DMS 273 (cell line): Measurements from ENCODE around the gene FAM20C.
A peak's percentile ranks its signal among the peaks of the same experiment; 100 is the strongest.

Experiments used
- DNase-seq: peaks from one replicate; lab custom pipeline; 2025; ENCODE audit not compliant: unreplicated experiment; lab: John Stamatoyannopoulos, UW

The FAM20C gene

DNA sequence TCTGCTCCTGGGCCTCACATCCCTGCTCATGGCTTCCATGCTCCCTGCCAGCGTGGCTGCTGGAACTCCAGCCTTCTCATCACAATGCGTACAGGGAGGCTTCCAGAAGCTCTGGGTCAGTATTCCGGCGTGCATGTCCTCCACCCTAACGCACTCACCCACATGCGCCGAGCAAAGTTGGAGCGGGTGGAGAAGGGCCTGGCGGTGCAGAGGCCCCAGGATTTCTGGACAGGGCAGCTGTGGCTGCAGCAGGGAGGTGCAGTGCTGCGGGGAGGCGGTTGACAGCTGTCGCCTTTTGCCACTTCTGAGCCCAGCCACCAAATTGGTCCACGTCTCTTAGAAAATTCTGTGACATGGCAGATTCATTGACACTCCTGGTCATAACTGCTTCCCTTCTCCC lies 33.6 kb upstream of the FAM20C start:
- DNase-seq, result no peak

DNA sequence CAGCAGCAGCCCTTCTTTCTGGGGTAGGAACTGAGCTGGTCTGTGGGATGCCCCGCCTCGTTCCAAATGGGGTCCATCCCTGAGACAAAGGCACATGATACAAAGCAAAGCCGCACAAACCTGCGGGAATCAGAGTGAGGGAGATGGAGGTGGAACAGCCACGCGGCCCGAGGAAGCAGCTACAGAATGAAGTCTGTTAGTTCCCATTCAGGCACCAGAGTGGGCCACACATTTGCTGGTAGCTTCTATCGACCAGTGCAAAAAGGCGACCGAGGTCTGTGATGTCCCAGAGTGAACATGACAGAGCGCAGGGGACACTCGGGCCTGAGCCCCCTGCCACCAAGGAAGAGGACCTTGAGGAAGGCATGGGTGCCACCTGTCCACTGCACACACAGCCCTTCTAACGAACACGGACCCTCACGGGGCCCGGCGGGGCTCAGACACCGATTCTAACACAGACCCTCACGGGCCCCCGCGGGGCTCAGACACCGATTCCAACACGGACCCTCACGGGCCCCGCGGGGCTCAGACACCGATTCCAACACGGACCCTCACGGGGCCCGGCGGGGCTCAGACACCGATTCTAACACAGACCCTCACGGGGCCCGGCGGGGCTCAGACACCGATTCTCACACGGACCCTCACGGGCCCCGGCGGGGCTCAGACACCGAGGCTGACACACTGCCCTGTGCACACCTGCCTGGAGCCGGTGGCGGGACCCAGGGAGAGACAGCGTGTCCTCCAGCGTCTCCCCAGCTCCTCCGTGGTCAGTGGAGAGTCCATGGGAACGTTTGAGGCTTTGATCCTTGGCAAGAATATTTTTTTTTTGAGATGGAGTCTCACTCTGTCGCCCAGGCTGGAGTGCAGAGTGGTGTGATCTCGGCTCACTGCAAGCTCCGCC lies 32.8 kb upstream of the FAM20C start:
- peak; percentile 55 for DNase-seq

DNA sequence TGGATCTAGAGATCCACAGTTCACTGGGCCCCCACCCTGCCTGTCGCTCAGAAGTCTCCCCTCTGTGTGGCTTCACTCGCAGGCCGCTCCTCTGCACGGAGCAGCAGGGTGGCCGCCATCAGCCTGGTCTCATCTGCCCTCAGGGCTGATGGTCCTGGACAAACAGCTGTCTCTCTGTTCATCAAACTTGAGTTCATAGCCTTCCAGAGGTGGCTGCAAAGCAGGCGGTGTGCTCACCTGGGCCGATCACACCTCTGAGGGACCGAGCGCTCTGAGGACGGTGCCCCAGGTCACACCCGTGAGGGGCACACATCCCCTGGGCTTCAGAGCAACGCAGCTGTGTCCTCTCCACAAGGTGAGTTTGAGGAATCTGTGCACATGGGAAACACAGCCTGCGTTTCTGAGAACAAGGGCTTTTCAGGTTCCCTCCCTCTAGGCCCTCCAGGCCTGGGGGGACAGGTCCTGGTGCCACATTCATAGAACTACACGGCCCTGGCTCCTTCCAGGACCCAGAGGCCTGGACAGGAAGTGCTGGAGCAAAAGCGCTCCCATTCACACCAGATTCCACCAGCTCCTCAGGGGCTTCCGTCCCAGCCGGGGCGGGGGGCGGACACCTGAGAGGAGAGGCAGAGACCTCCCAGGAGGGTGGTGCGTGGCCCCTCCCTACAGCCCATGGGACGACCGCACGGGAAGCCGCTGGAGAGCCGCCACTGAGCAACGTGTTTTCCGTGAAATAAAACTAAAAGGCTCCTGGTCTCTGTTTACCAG lies 31.2 kb upstream of the FAM20C start:
- DNase-seq, result no peak

DNA sequence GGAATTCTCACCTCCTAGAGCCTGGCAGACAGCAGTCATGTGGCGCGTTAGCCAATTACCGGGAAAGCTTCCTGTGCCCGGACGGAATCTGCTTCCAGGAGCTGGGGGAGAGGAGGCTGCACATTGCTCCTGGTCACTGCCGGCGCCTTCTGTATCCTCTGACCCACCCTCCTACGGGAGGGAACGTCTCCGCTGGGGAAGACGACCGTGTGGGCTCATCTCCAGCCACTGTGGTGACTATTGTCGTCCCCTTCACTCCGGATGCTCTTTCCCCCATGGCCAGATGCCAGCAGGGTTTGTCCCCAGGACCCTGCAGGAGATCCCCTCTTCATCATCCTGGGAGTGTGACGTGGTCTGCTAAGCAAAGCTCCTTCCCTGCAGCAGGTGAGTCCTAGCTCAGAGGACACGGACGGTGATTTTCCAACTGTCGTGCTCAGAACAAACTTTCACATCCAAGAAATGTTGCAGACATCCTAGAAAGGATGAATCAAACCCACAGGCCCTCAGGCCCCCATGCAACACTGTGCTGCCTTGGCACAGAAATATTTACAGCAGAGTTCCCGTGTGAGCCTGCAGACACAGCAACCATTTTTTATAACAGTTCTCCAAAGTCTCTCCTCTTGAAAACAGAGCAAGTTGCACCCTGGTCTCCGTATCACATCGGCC lies 29.6 kb upstream of the FAM20C start:
- DNase-seq, result peak; percentile 42

DNA sequence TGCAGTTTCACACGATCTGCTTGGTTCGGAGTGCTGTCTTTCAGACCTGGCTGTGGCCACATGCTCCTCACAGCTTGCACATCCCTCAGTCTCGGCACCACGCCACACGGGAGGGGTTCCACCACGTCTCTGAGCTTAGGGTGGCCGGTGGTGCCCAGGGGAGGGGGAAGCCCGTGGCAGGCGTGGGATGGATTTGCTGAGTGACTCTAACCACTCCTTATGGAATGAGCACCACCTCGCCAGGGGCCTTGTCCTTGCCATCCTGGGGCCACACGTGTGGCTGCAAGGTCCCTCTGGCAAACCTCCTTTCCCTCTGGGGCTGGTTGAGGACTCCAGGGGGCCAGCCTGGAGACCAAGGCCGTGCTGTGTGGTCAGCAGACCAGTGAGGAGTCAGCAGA lies 29.1 kb upstream of the FAM20C start:
- no peak for DNase-seq

DNA sequence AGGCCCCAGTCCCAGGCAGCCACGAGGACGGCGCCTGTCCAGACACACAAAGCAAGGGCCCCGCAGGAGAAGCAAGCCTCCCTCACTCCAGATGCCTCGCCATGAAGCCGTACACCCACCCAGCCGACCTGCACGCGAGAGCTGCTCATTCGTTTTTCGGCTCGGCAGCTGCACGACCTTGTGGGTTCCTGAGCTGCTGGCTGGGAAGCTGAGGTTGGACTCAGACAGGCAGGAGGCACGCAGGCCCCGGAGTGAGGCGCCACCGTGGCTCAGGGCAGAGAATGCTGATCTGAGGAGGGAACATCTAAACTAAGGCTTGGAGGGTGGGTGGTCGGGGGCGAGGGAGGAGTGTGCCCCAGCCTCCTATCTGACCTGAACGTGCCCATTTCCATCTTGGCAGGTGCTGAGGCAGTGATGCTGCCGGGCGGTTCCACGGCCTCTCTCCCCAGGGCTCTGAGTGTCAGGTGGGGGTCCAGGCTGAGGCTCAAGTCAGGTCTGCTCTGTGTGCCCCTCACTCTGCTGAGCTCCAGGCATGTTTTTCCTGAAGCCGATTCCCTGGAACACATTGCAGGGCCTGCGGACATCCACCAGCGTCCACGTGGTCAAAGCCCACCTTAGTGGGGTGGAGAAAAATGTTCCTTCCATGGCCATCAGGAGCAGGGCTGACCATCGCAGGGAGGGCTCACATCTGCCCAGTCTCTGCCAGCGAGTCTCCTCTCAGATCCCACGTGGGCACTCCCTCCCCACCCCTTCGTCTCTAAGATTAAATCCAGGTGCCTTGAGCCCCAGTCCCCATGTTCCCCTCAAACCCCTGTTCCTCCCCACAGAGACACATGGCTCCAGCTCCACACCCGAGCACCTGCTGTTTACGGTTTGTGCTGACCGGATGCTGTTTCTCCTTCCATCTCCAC lies 28.1 kb upstream of the FAM20C start:
- no peak for DNase-seq

DNA sequence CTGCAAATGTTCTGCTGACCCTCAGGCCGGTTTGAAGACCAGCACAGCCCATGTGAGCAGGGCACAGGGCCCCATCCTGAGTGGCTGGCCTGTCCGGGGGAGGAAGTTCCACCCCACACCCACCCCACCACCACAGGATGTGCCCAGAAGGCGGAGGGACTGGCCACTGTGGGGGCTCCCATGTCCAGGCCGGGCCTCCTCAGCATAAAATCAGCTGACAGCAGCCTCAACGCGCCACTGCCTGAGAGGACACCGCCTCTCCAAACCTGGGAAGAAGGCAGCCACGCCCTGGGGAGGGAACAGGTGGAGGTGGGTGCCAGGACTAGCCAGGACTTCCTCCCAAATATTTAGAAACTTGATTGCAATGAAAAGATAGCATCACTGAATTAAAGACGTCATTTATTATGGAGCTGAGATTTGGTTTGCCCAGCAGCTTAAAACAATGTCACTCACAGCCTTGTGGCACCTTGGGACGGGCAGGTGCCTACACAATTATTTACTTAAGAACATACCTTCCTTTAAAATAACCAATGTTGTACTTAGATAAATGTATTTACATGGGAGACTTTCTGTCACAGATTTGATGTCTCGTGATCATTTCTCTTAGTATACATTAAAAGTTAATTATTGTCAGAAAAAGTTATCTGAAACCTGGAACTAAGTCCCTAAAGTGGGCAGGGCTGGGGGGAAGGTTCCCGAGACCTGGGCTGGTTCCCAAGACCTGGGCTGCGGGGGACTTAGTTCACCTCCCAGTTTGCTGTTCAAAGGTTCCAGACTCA lies 27.3 kb upstream of the FAM20C start:
- DNase-seq, result no peak

DNA sequence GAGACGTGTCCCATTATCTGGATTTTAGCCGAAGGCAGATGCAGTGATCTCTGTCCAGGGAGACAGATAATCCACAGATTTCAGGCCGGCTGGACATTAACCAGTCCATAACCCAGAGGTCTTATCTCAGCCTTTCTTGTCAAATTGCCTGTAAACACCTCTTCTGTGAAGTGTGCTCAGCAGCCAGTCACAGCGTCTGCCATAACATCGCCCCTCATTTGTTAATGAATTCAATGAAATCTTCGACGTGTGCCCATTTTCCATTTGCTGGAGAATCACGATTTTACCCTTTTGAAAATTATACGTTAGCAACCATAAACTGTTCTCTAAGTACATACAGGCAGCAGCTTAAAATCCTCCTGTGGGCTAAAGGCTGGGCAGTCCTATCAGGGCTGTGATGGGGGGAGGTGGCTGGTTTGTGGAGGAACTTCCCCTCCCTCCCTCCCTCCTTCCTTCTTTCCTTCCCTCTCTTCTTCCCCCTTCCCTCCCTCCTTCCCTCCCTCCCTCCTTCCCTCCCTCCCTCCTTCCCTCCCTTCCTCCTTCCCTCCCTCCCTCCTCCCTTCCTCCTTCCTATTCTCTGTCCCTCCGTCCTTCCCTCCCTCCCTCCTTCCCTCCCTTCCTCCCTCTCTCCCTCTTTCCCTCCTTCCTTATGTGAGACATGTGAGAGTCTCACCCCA lies 26.6 kb upstream of the FAM20C start:
- no peak for DNase-seq

DNA sequence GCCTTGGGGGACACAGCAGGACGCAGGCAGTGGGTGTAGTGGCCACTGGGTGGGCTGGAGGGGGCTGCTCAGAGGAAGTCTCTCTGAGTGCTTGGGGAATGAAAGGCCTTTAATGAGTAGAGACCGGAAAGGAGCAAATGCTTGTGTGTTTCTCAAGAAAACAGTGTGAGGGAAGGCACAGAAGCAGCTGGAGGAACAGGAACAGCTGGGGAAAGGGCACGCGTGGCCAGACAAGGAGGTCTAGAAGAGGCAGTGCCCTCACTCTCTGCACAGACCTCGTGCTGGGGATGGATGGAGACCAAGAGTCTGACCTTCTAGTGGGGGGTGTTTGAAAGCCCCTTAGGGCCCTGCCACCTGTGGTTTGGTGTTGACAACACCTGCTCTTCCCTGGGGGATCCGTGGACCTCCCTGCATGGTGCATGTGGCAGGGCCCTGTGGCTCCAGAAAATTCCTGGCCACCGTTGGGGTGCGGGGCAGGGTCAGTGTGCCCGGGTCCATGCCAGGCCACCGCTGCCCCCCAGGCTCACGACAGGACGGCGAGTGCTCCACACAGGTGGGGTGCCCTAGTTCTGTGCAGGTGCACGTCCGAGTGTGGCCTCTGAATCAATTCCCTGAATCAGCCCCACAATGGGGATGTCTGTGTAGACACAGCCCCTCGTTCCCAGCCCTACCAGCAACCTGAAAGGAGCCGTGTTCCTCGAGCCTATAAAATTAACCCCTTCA lies 25.9 kb upstream of the FAM20C start:
- no peak for DNase-seq

DNA sequence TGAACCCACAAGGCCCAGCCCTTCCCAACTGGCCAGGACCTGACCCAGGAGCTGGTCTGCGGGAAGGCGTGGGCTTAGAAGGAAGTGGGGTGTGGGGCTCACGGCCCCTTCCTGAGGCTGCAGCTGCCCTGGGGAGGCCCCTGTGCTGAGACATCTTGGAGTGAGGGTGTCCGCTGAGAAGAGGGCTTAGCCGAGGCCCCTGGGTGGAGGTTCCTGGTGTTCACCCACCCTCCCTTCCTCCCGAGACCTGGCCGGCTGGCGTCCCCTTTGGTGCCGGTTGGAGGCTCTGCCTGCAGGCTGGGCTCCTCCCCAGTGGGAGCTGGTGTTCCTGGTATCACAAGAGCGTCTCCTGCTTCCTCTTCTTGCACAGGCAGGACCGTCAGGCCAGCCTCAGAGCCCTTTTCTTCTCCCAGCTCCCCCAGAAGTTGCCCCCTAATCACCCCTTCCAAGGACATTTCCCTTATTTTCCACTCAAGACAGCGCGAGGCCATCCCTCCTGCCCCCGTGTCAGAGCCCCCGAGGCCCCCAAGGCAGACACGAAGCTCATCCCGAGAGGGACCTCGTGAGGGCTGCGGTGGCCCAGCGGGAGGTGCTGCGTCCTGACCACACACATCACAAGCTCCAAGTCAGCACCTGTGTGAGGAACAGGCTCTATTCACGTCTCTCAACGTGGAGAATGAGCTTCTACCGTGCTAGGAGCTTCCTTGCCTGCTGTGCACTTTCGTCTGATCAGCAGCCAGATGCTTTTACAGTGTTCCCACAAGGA lies 25.1 kb upstream of the FAM20C start:
- DNase-seq, result no peak

DNA sequence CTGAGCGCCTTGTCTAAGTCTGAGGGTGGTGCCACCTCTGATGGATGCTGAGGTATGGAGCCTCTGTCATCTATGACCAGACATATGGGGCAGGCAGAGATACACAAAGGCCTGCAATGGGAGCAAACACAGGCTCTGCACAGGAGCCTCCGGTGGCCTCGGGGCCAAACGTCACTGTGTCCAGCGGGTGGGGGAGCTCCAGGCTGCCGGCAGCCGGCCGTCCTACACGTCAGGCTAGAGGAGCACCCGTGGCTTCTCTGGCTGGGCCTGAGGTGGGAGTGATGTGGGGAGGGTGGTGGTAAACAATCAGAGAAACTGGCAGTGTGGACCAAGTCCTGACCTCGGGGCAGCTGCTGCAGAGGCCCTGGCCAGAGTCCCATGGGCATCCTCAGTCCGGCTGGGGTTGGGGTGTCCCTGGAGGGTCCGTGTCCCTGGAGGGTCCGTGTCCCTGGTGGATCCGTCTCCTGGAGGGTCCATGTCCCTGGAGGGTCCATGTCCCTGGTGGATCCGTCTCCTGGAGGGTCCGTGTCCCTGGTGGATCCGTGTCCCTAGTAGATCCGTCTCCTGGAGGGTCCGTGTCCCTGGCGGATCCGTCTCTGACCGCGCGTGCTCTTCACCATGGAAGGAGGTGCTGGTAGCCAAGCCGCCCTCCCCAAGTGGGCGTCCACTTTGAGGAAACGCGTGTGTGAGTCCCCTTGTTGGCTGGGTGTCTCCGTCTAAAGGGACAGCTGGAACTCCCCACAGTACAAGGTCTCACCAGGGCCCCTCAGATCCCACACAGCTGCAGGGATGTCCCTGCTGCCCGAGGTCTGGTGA lies 24.2 kb upstream of the FAM20C start:
- DNase-seq, result no peak

DNA sequence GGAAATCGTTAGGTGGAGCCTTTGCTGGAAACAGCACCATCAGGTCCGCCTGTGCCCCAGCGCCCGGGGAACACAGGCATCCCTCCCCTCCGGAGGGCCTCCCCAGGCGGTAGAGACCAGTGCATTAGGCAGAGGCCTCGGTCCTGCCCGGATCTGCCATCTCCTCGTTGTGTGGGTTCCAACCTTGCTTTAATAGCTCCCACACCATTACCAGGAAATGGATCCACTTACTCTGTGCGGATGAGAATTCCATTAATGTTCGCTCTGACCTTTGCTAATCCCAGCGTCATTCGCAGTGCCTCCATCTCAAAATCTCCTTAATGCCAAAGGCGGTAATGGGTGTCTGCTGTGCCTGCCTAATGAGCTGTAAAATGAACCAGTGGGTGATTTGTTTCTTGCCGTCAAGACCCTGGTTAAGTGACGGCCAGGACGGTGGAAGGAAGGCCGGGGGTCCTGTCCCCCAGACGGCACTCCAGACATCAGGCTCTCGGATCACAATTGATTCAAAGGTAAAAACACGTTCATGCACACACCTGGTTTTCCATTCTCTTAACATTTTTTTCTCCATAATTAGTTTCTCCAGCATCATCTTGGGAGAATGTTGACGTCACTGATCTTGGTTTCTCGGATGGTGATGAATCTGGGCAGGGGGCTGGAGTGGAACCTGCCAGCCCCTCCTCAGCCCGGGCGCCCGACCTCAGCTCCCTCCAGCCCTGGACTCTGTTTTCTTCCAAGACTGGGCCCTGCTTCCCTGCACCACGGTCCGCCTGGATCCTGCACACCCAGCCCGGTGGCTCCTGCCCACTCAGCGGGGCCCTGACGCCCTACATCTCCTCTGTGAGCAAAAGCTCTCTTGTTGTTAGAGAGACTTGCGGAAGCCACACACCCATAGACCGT lies 22.8 kb upstream of the FAM20C start:
- DNase-seq, result no peak

DNA sequence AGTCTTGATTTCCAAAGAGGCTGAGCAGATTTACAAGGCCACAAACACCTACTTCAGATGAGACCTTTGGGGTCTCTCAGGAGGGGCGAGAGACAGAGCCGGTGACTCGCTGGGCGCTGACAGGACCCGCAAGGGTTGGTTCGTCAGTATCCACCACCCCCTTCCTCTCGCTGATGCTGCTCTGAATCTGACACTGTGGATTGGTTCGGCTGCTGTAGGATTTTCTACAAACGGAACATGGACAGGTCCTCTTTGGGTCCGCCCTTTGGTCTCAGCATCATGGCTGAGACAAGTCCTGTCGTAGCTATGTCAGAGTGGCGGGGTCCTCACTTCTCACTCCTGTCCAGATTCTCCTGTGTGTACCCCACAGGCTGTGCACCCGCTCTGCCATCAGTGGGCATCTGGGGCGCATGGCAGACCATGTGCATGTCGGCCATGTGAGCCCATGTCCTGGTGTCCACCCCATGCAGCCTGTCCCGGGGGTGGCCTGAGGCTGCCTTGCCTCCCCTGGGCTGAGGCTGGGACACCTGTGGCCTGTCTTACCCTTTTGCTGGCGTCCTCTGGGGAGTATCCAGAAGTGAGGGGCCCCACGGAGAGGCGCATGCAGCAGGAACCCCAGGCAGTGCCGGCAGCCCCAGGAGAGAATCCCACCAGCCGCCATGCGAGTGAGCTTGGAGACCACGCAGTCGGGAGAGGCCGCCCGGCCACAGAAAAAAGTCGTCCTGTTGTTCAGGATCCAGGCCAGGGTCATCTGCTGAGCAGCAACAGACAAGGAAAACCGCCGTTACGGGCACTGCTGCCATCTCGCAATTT lies 21.6 kb upstream of the FAM20C start:
- no peak for DNase-seq

DNA sequence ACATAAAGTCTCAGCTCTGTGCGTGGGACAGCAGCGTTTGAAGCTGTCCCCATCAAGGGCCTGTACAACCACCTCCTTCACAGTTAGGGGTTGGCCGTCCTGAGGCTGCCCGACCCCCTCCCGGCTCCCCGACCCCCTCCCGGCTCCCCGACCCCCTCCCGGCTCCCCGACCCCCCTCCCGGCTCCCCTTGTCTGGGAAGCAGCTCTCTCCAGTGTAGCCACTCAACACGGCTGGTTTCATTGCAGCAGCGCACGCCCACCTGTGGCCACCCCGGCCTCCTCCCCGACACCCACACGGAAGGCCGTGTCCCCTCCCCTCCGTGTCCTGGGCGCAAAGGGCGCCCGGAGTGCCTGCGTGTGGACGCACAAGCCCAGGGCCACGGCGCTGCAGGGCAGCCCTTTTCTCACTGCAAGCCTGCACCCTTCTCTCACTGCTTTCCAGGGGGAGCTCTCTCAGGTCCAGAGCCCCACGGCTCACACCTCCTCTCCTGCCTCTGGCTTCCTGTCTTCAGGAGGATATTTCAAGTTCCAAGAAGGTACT lies 20.9 kb upstream of the FAM20C start:
- no peak for DNase-seq

DNA sequence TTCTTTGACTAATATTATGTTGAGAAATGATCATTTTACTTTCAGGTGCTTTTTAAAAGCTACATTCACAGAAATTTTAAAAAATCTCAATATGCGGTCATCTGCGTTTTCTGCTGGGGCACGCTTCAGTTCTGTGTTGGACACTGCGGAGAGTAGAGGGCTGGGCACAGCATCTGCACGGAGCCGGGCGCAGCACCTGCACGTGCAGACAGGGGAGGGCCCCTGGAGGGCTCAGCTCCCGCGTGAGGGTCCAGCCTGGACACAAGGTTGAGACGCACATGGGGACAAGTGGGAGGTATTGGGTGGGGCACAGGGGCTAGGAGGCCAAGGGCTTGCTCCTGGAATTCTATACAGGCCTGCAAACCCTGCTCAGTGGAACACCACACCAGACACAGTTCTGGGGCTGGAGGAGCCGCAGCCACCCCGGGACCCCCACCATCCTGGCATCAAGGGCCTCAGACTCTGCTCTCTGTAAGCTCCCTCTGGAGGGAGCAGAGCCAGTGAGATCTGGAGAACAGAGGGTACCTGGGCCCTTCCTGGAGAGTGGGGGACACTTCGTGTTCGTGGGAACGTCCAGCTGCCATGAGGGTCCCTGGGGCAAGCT lies 20.4 kb upstream of the FAM20C start:
- no peak for DNase-seq
